GM10248 (cell line): ENCODE data around the gene AUTS2.

ENCODE experiments used
- CTCF ChIA-PET: fragments of 300-600 bp; sonication (Branson Sonifier 250); formaldehyde crosslinking; extraction: SDS; loops from one replicate; lab custom pipeline; 2021; ENCODE audit warnings: antibody characterized with exemption; lab: Yijun Ruan, JAX
- POLR2A ChIA-PET: fragments of 350-650 bp; sonication (Branson Sonifier 250); formaldehyde crosslinking; extraction: SDS; loops from one replicate; lab custom pipeline; 2020; ENCODE audit warnings: antibody characterized with exemption; lab: Yijun Ruan, JAX
- DNase-seq: peaks from one replicate; pipeline ENCODE4 v3.0.0; 2012; ENCODE audit errors: extremely low spot score
- TF ChIP-seq, protein P1 (sequence below): IDR thresholded peaks from 2 replicates; pipeline ENCODE4 v1.5.1; 2012; ENCODE audit warnings: mild to moderate bottlenecking, low read depth; ENCODE audit errors: extremely low read depth, missing control alignments, control extremely low read depth

Gene AUTS2

DNA sequence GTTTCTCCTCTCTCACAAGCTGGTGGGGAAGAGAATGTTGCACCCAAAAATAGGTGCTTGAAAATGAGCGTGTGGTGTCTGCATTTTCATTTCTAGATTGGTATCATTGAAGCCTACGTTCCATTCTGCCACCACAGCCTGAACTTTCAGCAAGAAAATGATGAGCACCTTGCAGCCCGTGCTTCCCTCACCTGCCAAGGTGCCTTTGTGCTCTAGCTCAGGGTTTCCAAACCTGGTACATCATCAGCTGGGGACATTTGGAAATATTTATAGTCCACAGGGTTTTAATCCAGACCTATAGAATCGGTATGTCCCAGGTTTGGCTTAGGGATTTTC lies 701.2 kb downstream of the AUTS2 start:
- DNase-seq: no peak
- CTCF ChIA-PET: no interaction called here
- POLR2A ChIA-PET: no interaction called here
- TF ChIP-seq, protein P1, sequence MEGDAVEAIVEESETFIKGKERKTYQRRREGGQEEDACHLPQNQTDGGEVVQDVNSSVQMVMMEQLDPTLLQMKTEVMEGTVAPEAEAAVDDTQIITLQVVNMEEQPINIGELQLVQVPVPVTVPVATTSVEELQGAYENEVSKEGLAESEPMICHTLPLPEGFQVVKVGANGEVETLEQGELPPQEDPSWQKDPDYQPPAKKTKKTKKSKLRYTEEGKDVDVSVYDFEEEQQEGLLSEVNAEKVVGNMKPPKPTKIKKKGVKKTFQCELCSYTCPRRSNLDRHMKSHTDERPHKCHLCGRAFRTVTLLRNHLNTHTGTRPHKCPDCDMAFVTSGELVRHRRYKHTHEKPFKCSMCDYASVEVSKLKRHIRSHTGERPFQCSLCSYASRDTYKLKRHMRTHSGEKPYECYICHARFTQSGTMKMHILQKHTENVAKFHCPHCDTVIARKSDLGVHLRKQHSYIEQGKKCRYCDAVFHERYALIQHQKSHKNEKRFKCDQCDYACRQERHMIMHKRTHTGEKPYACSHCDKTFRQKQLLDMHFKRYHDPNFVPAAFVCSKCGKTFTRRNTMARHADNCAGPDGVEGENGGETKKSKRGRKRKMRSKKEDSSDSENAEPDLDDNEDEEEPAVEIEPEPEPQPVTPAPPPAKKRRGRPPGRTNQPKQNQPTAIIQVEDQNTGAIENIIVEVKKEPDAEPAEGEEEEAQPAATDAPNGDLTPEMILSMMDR: no peak

DNA sequence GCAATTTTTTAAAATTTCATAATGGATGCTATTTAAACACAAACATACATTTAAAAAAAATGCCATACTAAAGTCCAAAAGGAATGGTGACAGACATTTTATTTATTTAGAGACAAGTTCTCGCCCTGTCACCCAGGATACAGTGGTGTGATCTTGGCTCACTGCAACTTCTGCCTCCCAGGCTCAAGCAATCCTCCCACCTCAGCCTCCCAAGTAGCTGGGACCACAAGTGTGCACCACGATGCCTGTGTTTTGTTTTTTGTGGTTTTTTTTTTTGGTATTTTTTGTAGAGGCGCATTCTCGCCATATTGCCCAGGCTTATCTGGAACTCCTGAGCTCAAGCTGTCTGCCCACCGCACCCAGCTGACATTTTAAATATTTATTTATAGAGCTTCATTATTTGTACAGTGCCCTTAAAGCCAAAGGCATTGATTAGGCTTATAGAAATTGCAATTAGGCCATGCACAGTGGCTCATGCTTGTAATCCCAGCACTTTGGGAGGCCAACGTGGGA lies 703.5 kb downstream of the AUTS2 start:
- CTCF ChIA-PET: interaction anchor here (0.9 to 1.7 kb wide), 2 partner anchors 11 to 36 kb away, joined by 3 read pairs; no protein-coding TSS in a partner anchor
- TF ChIP-seq, protein P1: no peak
- POLR2A ChIA-PET: no interaction called here
- DNase-seq: no peak

DNA sequence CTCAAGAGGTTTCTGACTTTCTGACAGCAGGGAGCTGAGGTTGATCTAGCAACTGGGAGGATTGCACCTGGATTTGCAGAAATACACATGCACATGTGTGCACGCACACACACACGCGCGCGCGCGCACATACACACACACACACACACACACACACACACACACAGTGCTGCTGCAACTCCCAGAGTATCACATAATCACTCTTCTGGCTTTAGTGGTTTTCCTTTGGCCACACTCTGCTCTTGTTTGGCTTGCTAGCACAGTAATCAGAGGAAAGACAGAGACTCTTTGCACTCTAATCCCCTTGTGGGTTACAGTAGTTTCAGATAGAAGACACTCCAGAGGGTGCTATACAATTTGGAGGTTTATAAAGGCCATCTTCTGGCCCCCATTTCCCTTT lies 705.0 kb downstream of the AUTS2 start:
- no peak for DNase-seq
- ChIA-PET POLR2A (no interaction called here), CTCF (no interaction called here)
- TF ChIP-seq, protein P1: no peak

DNA sequence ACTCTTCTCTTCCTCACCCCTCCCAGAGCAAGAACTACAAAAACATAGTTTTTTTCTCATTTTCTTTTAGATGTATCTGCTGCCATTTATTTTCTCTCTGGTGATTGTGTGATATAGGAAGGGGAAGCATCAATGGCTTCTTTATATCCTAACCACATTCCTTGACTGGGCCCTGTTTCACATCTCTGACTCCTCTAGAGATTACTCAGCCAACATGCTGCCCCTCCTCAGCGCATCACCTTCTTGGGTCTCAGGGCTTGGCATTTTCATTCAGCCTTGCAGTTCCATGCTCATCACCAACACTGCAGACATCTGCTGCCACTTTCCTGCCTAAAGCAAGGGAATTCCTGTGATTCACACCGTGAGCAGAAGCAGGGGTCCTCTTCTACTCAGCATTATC lies 705.5 kb downstream of the AUTS2 start:
- ChIA-PET POLR2A (no interaction called here), CTCF (no interaction called here)
- no peak for DNase-seq
- TF ChIP-seq, protein P1: no peak

DNA sequence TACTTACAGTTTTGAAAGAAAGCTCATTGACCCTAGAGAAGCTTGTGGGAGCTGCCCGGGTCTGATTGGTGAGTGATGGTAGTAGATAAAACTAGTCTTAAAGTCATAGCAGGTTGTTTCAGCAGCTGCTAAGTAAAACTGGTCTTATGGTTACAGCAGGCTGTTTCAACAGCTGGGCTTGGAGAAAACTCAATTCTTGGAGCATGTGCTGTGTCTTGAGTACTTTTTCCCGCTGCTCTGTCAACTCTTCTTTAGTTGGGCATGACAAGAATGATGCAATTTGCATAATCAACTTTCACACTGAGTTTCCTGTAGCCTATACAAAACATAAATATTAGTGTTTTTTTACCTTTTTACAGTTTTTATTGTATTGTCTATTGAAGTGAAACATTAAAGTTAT lies 707.9 kb downstream of the AUTS2 start:
- no peak for DNase-seq
- ChIA-PET CTCF (no interaction called here), POLR2A (no interaction called here)
- TF ChIP-seq, protein P1: no peak

DNA sequence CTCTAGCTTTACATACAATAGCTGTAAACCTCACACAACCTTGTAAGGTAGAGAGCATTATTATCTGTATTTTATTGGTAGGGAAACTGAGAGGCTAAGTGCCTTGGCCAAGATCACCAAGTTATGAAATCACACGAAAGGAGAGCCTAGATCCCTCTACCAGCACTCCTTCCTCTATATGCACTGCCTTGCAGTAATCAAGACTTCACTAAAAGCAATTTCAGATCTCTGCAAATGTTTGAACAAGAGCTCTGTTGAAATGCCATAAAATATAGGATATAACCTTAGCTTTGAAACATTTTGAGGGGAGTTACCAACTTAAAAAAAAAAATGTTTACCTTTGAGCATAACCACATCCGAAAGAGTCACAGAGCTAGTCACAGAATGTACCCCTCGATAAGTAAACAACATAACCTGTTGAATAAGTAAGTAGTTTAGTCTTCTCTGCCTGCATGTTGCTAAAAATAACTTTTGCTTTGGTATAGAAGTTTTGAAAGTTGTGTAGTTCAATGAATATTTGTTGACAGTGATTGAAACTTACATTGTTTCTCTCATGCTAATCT lies 709.4 kb downstream of the AUTS2 start:
- DNase-seq: no peak
- POLR2A ChIA-PET: no interaction called here
- CTCF ChIA-PET: interaction anchor here (0.6 to 1.8 kb wide), 6 partner anchors 10 to 194 kb away, joined by 3 to 5 read pairs (median 4); no protein-coding TSS in a partner anchor
- TF ChIP-seq, protein P1: no peak
